HG03571 (cell line): ENCODE results near the gene KRT2.

Source experiments
- ATAC-seq: cut with Tn5 transposase; IDR thresholded peaks from one replicate; pipeline ENCODE4 v1.9.1; 2021; ENCODE audit not compliant: unreplicated experiment

Gene KRT2

GRCh38 chr12:52644078-52644415, 8.0 kb downstream of the KRT2 start:
- no peak for ATAC-seq

GRCh38 chr12:52643233-52644077, 8.6 kb downstream of the KRT2 start:
- no peak for ATAC-seq

- no peak for ATAC-seq
Observed at GRCh38 chr12:52641468-52641867, 10.5 kb downstream of the KRT2 start.

GRCh38 chr12:52637299-52637698, 14.7 kb downstream of the KRT2 start:
- no peak for ATAC-seq

- no peak for ATAC-seq
Observed at GRCh38 chr12:52636592-52637258, 15.3 kb downstream of the KRT2 start.

- no peak for ATAC-seq
Observed at GRCh38 chr12:52636189-52636588, 15.8 kb downstream of the KRT2 start.

- ATAC-seq = no peak
Observed at GRCh38 chr12:52634266-52635056, 17.6 kb downstream of the KRT2 start.

GRCh38 chr12:52633383-52633782, 18.6 kb downstream of the KRT2 start:
- ATAC-seq = no peak

- ATAC-seq = no peak
Observed at GRCh38 chr12:52632656-52633055, 19.4 kb downstream of the KRT2 start.

GRCh38 chr12:52631676-52632459, 20.1 kb downstream of the KRT2 start:
- ATAC-seq = no peak

- no peak for ATAC-seq
Observed at GRCh38 chr12:52631264-52631663, 20.7 kb downstream of the KRT2 start.

- no peak for ATAC-seq
Observed at GRCh38 chr12:52630599-52631200, 21.3 kb downstream of the KRT2 start.

- no peak for ATAC-seq
Observed at GRCh38 chr12:52630008-52630500, 22.0 kb downstream of the KRT2 start.

GRCh38 chr12:52629281-52630007, 22.6 kb downstream of the KRT2 start:
- ATAC-seq = no peak

- ATAC-seq = no peak
Observed at GRCh38 chr12:52628841-52629240, 23.2 kb downstream of the KRT2 start.

- ATAC-seq = no peak
Observed at GRCh38 chr12:52628111-52628507, 23.9 kb downstream of the KRT2 start.

- ATAC-seq = no peak
Observed at GRCh38 chr12:52627395-52628110, 24.5 kb downstream of the KRT2 start.

GRCh38 chr12:52622349-52622748, 29.7 kb downstream of the KRT2 start:
- no peak for ATAC-seq

GRCh38 chr12:52618866-52619265, 33.1 kb downstream of the KRT2 start:
- ATAC-seq = no peak
